ENCODE results near the gene UCK2. TPM values are rescaled to one million over a fixed set of nuclear protein-coding genes. Genes with fewer than 3 reads are reported as not detected.
A peak's percentile ranks its signal among the peaks of the same experiment; 100 is the strongest.

UCK2 gene
- total RNA-seq, 1 donor from 2014 or later, result 92.7 TPM

DNA sequence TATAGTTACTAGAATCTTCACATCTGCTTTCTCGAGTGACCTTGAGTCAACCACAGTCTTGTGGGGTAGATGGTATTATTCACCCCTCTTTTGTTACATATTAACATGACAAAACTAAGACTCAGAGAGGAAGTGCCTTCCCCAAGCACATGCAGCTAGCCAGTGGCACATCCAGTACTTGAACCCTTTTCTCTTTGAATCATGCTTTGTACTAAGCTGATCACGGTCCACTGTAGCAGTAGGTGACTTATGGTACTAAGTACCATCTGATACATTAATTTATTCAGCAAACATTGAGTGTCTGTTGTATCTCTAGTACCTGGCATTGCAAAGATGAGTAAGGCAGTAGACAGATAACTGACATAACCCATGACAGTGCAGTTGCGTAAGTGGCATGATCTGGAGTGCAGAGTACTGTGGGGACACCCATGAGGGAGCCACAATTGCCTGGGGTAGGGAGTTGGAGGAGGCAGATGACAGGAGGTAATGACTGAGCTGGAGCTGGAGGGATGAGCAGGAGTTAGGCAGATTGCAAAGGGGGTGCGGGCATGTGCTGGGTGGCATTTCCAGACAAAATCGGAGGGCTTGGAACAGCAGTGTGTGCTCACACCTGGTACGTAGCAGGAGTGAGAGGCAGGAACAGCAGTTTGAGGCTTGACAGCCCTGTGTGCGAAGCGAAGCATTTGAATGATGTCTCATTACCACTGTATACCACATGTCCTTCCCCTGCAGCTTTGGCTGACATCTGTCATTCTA lies 29.8 kb downstream of the UCK2 start:
- FAIRE-seq, result no peak
- Histone ChIP-seq H3K4me3 (ENCODE audit: low read depth, low read length) (no peak overlapping the region), H3K27me3 (ENCODE audit: control insufficient read depth, insufficient read depth, low read length) (no peaks in the 10 kb centered on the region), H3K36me3 (ENCODE audit: control insufficient read depth, insufficient read depth, low read length) (no peaks in the 10 kb centered on the region)
- peak; percentile 46 for DNase-seq (ENCODE audit: low read depth)
- TF ChIP-seq, protein P1, sequence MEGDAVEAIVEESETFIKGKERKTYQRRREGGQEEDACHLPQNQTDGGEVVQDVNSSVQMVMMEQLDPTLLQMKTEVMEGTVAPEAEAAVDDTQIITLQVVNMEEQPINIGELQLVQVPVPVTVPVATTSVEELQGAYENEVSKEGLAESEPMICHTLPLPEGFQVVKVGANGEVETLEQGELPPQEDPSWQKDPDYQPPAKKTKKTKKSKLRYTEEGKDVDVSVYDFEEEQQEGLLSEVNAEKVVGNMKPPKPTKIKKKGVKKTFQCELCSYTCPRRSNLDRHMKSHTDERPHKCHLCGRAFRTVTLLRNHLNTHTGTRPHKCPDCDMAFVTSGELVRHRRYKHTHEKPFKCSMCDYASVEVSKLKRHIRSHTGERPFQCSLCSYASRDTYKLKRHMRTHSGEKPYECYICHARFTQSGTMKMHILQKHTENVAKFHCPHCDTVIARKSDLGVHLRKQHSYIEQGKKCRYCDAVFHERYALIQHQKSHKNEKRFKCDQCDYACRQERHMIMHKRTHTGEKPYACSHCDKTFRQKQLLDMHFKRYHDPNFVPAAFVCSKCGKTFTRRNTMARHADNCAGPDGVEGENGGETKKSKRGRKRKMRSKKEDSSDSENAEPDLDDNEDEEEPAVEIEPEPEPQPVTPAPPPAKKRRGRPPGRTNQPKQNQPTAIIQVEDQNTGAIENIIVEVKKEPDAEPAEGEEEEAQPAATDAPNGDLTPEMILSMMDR (IDR thresholded peaks at IDR 0.05; ENCODE audit: insufficient read depth, low read length, severe bottlenecking), result no peak

DNA sequence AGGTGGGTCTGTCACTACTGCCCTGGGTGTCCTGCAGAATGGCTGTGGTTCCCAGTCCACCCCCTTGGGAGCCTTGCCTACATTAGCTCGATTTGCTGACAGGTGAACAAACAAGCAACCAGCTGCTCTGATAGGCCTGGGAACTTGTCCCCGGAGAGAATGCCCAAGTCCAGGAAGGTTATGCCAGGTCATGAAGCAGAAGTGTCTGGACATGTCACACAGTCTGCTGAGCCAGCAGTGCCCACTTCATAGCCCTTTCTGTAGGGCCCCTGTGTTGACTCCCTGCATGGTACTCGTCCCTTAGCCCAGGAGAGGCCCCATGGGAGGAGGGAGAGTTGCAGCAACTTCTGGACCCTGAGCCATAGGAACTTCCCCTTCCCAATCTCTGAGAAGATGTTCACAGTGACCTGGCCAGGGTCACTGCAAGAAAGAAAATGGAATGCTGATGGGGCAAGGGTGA lies 31.0 kb downstream of the UCK2 start:
- Histone ChIP-seq H3K36me3 (ENCODE audit: control insufficient read depth, insufficient read depth, low read length) (no peaks in the 10 kb centered on the region), H3K4me3 (ENCODE audit: low read depth, low read length) (no peak overlapping the region), H3K27me3 (ENCODE audit: control insufficient read depth, insufficient read depth, low read length) (no peaks in the 10 kb centered on the region)
- TF ChIP-seq, protein P1 (IDR thresholded peaks at IDR 0.05; ENCODE audit: insufficient read depth, low read length, severe bottlenecking), result no peak
- DNase-seq (ENCODE audit: low read depth) (no peak), FAIRE-seq (no peak)

DNA sequence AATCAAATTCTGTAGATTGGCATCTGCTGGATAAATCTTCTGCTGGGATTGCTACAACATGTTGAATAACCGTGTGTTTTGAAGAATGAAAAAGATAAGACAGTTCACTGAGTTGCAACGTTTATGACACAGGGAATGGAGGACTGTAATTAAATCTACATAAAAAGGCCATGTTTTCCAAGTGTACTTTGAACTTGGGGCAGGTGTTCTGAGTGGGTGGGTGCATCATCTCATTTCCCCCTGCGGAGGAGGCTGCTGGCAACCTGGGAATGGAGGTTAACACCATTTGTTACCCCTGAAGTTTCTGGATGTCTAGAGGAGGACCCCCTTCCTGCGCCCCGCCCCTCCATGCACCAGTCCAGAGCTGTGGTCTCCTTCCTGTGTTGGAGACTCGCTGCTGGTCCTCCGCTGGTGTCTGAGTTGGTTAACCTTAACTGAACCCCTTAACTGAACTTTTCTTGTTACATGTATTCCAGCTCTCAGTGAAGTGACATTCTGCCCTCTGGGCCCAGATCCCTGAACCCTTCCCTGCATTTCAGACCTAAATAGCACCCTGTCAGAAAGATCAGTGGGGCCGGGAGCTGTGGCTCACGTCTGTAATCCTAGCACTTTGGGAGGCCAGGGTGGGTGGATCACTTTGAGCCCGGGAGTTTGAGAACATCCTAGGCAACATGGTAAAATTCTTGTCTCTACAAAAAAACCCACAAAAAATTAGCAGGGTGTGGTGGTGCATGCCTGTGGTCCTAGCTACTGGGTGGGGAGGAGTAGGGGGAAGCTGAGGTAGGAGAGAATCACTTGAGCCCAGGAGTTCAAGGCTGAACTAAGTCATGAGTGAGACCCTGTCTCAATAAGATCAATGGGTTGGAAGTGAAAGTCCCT lies 31.8 kb downstream of the UCK2 start:
- Histone ChIP-seq H3K27me3 (ENCODE audit: control insufficient read depth, insufficient read depth, low read length) (no peaks in the 10 kb centered on the region), H3K4me3 (ENCODE audit: low read depth, low read length) (no peak overlapping the region), H3K36me3 (ENCODE audit: control insufficient read depth, insufficient read depth, low read length) (no peaks in the 10 kb centered on the region)
- FAIRE-seq (no peak), DNase-seq (ENCODE audit: low read depth) (no peak)
- TF ChIP-seq, protein P1 (IDR thresholded peaks at IDR 0.05; ENCODE audit: insufficient read depth, low read length, severe bottlenecking), result no peak

DNA sequence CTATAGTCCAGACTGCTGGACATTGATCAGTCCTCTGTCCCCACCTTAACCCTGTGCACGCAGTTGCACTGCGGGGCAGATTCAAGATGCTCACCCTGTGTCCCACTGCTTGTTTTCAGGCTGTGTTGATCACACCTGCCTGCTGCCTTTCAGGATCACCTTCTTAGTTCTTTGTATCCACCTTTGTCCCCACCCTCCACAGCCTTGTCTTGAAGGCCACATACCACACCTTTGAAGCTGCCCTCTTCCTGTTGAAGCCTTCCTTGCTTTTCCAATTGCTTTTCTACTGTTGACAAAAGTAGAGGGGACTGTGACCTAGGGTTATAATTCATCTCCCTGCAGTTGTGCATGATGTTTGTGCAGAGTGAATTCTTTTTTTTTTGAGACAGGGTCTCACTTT lies 32.7 kb downstream of the UCK2 start:
- no peak for DNase-seq (ENCODE audit: low read depth)
- Histone ChIP-seq H3K27me3 (ENCODE audit: control insufficient read depth, insufficient read depth, low read length) (no peaks in the 10 kb centered on the region), H3K36me3 (ENCODE audit: control insufficient read depth, insufficient read depth, low read length) (no peaks in the 10 kb centered on the region), H3K4me3 (ENCODE audit: low read depth, low read length) (no peak overlapping the region)
- TF ChIP-seq, protein P1 (IDR thresholded peaks at IDR 0.05; ENCODE audit: insufficient read depth, low read length, severe bottlenecking), result no peak
- FAIRE-seq, result no peak

DNA sequence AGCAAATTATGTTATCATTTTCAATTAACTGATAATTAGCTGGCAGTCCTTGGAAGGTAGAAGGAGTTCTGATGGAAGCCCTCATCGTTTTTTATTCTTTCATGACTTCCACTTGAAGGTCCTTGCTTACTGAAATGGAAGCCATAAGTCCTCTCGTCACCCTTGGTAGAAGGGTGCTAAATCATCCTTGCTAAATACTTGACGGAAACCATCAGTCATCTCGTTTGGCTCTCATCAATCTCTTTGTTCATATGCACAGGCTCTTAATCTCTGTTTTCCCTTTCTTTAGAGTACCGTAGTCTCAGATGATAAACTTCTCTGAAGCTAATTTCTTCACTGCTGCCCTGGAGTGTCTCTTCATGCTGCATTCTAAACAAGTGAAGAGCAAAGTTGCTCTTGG lies 34.5 kb downstream of the UCK2 start:
- DNase-seq (ENCODE audit: low read depth) (no peak), FAIRE-seq (no peak)
- TF ChIP-seq, protein P1 (IDR thresholded peaks at IDR 0.05; ENCODE audit: insufficient read depth, low read length, severe bottlenecking), result no peak
- no peaks in the 10 kb centered on the region for H3K27me3 ChIP-seq (ENCODE audit: control insufficient read depth, insufficient read depth, low read length)
- H3K36me3 ChIP-seq (ENCODE audit: control insufficient read depth, insufficient read depth, low read length), result no peaks in the 10 kb centered on the region
- no peak overlapping the region for H3K4me3 ChIP-seq (ENCODE audit: low read depth, low read length)
